Neural progenitor cell (in vitro differentiated cells): ENCODE results near the gene ADK. TPM values are rescaled to one million over a fixed set of nuclear protein-coding genes. Genes with fewer than 3 reads are reported as not detected.

Experiments
- DNase-seq: peaks from one replicate; pipeline ENCODE4 v3.0.0-alpha.2; 2016; ENCODE audit warnings: low spot score
- H2AFZ ChIP-seq: fragments of 200-600 bp; sonication (generic); replicated peaks from 2 replicates; pipeline ENCODE4 v1.6.1; 2016; ENCODE audit warnings: antibody characterized with exemption
- H3F3A ChIP-seq: fragments of 200-600 bp; sonication (generic); 2 replicates; pipeline ENCODE4 v1.6.1; 2016; ENCODE audit warnings: antibody characterized with exemption, low read depth
- H3K27ac ChIP-seq: fragments of 200-600 bp; sonication (generic); 2 replicates; pipeline ENCODE4 v1.5.1; 2016; ENCODE audit warnings: mild to moderate bottlenecking
- H3K27me3 ChIP-seq: fragments of 200-600 bp; sonication (generic); 2 replicates; pipeline ENCODE4 v1.6.1; 2016; ENCODE audit warnings: mild to moderate bottlenecking, moderate library complexity
- H3K36me3 ChIP-seq: fragments of 200-600 bp; sonication (generic); 2 replicates; pipeline ENCODE4 v1.5.1; 2016
- H3K4me1 ChIP-seq: fragments of 200-600 bp; sonication (generic); 2 replicates; pipeline ENCODE4 v1.6.1; 2016; ENCODE audit warnings: mixed run types
- H3K4me2 ChIP-seq: fragments of 200-600 bp; sonication (generic); 2 replicates; pipeline ENCODE4 v1.6.1; 2016
- H3K4me3 ChIP-seq: fragments of 200-600 bp; sonication (generic); 2 replicates; pipeline ENCODE4 v1.5.1; 2016
- H3K79me2 ChIP-seq: fragments of 200-600 bp; sonication (generic); 2 replicates; pipeline ENCODE4 v1.6.1; 2016; ENCODE audit warnings: low read depth
- H3K9ac ChIP-seq: fragments of 200-600 bp; sonication (generic); 2 replicates; pipeline ENCODE4 v1.6.1; 2016
- H3K9me3 ChIP-seq: fragments of 200-600 bp; sonication (generic); 2 replicates; pipeline ENCODE4 v1.5.1; 2016; ENCODE audit warnings: low read depth
- H4K20me1 ChIP-seq: fragments of 200-600 bp; sonication (generic); 2 replicates; pipeline ENCODE4 v1.6.1; 2016; ENCODE audit warnings: low read depth
- H3K27ac Mint-ChIP-seq: 3 replicates; pipeline ENCODE4 v1.8.0; 2021; ENCODE audit warnings: mixed read lengths
- H3K27me3 Mint-ChIP-seq: 2 replicates; pipeline ENCODE4 v1.8.0; 2022; ENCODE audit warnings: low read depth, mild to moderate bottlenecking, inconsistent platforms, moderate library complexity, mixed read lengths; ENCODE audit not compliant: insufficient read depth
- H3K36me3 Mint-ChIP-seq: 3 replicates; pipeline ENCODE4 v1.8.0; 2021; ENCODE audit warnings: mixed read lengths
- H3K4me1 Mint-ChIP-seq: 3 replicates; pipeline ENCODE4 v1.8.0; 2021; ENCODE audit warnings: mixed read lengths
- H3K4me3 Mint-ChIP-seq: 3 replicates; pipeline ENCODE4 v1.8.0; 2021; ENCODE audit warnings: mild to moderate bottlenecking, moderate library complexity, mixed read lengths
- H3K9me3 Mint-ChIP-seq: 3 replicates; pipeline ENCODE4 v1.8.0; 2020; ENCODE audit warnings: mixed read lengths
- EZH2 ChIP-seq: fragments of 200-600 bp; sonication (generic); IDR thresholded peaks from 2 replicates; pipeline ENCODE4 v1.6.1; 2017; ENCODE audit warnings: antibody characterized with exemption, mild to moderate bottlenecking, moderate library complexity
- EZH2phosphoT487 ChIP-seq: fragments of 200-600 bp; sonication (generic); IDR thresholded peaks from 2 replicates; pipeline ENCODE4 v1.6.1; 2017; ENCODE audit warnings: antibody characterized with exemption
- total RNA-seq: library from RNA; depleted of rRNA; stranded (reverse); fragments of >200 nt; gene quantifications from 2 replicates; pipeline ENCODE4 v1.2.3, GENCODE V29; 2015; ENCODE audit warnings: low replicate concordance
- TF ChIP-seq, protein P1 (sequence below): fragments of 200-600 bp; sonication (generic); IDR thresholded peaks from 2 replicates; pipeline ENCODE4 v1.5.1; 2017; ENCODE audit warnings: antibody characterized with exemption, mild to moderate bottlenecking

ADK gene
- total RNA-seq, 1 donor from 2014 or later: 50.9 TPM

DNA sequence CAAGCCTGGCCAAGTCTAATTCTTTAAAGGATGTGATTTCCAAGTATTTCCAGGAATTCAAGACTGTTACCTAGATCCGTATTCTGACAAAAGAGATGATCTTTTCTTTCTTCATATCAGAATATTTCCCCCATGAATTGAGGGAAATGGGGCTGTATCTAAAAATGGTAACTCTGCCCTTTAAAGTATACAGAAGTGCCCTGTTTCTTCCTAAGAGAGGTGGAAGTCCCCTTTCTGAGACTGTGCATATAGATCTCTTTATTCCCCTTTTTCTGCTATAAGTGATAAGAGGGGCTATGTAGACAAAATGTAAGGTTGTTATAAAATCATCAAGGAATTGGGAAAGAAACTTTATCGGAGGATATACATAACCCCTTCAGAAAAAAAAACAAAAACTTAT, 388.3 kb downstream of the ADK start:
- no peaks in the 10 kb centered on the region for H3K9me3 Mint-ChIP-seq
- TF ChIP-seq EZH2: no peak
- TF ChIP-seq, protein P1, sequence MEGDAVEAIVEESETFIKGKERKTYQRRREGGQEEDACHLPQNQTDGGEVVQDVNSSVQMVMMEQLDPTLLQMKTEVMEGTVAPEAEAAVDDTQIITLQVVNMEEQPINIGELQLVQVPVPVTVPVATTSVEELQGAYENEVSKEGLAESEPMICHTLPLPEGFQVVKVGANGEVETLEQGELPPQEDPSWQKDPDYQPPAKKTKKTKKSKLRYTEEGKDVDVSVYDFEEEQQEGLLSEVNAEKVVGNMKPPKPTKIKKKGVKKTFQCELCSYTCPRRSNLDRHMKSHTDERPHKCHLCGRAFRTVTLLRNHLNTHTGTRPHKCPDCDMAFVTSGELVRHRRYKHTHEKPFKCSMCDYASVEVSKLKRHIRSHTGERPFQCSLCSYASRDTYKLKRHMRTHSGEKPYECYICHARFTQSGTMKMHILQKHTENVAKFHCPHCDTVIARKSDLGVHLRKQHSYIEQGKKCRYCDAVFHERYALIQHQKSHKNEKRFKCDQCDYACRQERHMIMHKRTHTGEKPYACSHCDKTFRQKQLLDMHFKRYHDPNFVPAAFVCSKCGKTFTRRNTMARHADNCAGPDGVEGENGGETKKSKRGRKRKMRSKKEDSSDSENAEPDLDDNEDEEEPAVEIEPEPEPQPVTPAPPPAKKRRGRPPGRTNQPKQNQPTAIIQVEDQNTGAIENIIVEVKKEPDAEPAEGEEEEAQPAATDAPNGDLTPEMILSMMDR: no peak
- no peak for TF ChIP-seq EZH2phosphoT487
- Histone ChIP-seq H3K27me3 (no peaks in the 10 kb centered on the region), H3K9me3 (no peaks in the 10 kb centered on the region), H3K4me3 (no peak overlapping the region), H3K9ac (no peak overlapping the region), H3K4me1 (peaks cover 9% of the 10 kb centered on the region), H3K36me3 (no peaks in the 10 kb centered on the region), H3K4me2 (no peak overlapping the region), H3K27ac (no peak overlapping the region), H4K20me1 (no peaks in the 10 kb centered on the region), H2AFZ (no peak overlapping the region), H3F3A (no peaks in the 10 kb centered on the region), H3K79me2 (no peaks in the 10 kb centered on the region)
- H3K4me1 Mint-ChIP-seq: no peaks in the 10 kb centered on the region
- no peak for DNase-seq
- no peak overlapping the region for H3K4me3 Mint-ChIP-seq
- no peaks in the 10 kb centered on the region for H3K36me3 Mint-ChIP-seq
- no peak overlapping the region for H3K27ac Mint-ChIP-seq
- H3K27me3 Mint-ChIP-seq: no peaks in the 10 kb centered on the region

DNA sequence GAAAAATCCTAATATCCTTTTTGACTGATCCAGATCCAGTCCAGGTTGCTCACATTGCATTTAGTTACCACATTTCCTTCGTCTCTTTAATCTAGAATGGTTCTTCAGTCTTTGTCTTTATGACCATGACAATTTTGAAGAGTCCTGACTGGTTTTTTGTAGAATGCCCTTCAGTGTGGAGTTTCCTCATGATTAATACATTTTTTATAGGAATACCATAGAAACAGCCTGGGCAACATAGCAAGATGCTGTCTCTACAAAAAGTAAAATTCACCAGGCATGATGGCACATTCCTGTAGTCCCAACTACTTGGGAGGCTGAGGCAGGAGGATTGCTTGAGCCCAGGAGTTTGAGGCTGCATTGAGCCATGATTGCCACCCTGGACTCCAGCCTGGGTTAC, 390.4 kb downstream of the ADK start:
- no peak overlapping the region for H3K27ac Mint-ChIP-seq
- Histone ChIP-seq H3K36me3 (no peaks in the 10 kb centered on the region), H3K79me2 (no peaks in the 10 kb centered on the region), H4K20me1 (no peaks in the 10 kb centered on the region), H3K9me3 (no peaks in the 10 kb centered on the region), H3K27me3 (no peaks in the 10 kb centered on the region), H3K4me2 (no peak overlapping the region), H3K4me3 (no peak overlapping the region), H3K4me1 (peaks cover 9% of the 10 kb centered on the region), H2AFZ (no peak overlapping the region), H3K27ac (no peak overlapping the region), H3K9ac (no peak overlapping the region), H3F3A (no peaks in the 10 kb centered on the region)
- no peaks in the 10 kb centered on the region for H3K27me3 Mint-ChIP-seq
- H3K36me3 Mint-ChIP-seq: no peaks in the 10 kb centered on the region
- H3K4me1 Mint-ChIP-seq: no peaks in the 10 kb centered on the region
- no peaks in the 10 kb centered on the region for H3K9me3 Mint-ChIP-seq
- TF ChIP-seq EZH2phosphoT487: no peak
- TF ChIP-seq EZH2: no peak
- TF ChIP-seq, protein P1: no peak
- H3K4me3 Mint-ChIP-seq: no peak overlapping the region
- no peak for DNase-seq

DNA sequence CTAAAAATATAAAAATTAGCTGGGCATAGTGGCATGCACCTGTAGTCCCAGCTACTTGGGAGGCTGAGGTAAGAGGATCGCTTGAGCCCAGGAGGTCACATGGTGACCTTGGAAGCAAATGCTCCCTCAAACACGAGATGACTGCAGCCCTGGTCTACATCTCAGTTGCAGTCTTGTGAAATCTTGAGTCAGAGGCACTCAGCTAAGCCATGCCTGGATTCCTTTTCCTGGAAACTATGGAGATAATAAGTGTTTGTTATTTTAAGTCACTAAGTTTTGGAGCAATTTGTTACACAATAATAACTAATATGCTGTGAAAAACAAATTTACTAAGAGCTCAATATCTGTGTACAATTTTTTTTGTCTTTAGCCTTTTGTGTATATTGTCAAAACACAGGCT, 391.1 kb downstream of the ADK start:
- no peak overlapping the region for H3K27ac ChIP-seq
- Mint-ChIP-seq H3K4me3 (no peak overlapping the region), H3K27ac (no peak overlapping the region), H3K36me3 (no peaks in the 10 kb centered on the region), H3K9me3 (no peaks in the 10 kb centered on the region), H3K27me3 (no peaks in the 10 kb centered on the region), H3K4me1 (no peaks in the 10 kb centered on the region)
- H3K4me1 ChIP-seq: peaks cover 7% of the 10 kb centered on the region
- no peak for DNase-seq
- H4K20me1 ChIP-seq: no peaks in the 10 kb centered on the region
- H3K36me3 ChIP-seq: no peaks in the 10 kb centered on the region
- no peaks in the 10 kb centered on the region for H3K9me3 ChIP-seq
- H3K4me2 ChIP-seq: no peak overlapping the region
- no peaks in the 10 kb centered on the region for H3F3A ChIP-seq
- H2AFZ ChIP-seq: no peak overlapping the region
- H3K9ac ChIP-seq: no peak overlapping the region
- no peak overlapping the region for H3K4me3 ChIP-seq
- H3K27me3 ChIP-seq: no peaks in the 10 kb centered on the region
- TF ChIP-seq EZH2 (no peak), EZH2phosphoT487 (no peak)
- TF ChIP-seq, protein P1: no peak
- no peaks in the 10 kb centered on the region for H3K79me2 ChIP-seq

DNA sequence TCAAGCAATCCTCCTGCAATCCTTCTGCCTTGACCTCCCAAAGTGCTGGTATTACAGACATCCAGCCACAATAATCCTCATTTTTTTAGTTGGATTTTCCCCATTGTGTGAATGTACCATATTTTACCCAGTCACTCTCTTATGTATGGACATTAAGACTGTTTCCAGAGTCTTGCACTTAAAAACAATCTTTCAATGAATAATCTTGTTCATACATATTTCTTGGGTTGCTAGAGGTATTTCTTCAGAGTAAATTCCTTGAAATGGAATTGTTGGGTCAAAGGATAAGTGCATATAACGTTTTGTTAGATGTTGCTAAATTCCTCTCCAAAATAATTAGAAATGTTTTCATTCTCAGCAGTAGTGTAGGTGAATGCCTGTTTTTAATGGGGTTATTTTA, 392.3 kb downstream of the ADK start:
- Histone ChIP-seq H3K4me2 (no peak overlapping the region), H3F3A (no peaks in the 10 kb centered on the region), H3K4me1 (no peaks in the 10 kb centered on the region), H3K27ac (no peak overlapping the region), H4K20me1 (no peaks in the 10 kb centered on the region), H3K27me3 (no peaks in the 10 kb centered on the region), H3K36me3 (no peaks in the 10 kb centered on the region), H3K79me2 (no peaks in the 10 kb centered on the region), H3K9ac (no peak overlapping the region), H2AFZ (no peak overlapping the region), H3K9me3 (no peaks in the 10 kb centered on the region), H3K4me3 (no peak overlapping the region)
- H3K9me3 Mint-ChIP-seq: no peaks in the 10 kb centered on the region
- no peaks in the 10 kb centered on the region for H3K36me3 Mint-ChIP-seq
- no peak overlapping the region for H3K4me3 Mint-ChIP-seq
- no peak for DNase-seq
- TF ChIP-seq EZH2: no peak
- TF ChIP-seq EZH2phosphoT487: no peak
- TF ChIP-seq, protein P1: no peak
- H3K4me1 Mint-ChIP-seq: no peaks in the 10 kb centered on the region
- H3K27ac Mint-ChIP-seq: no peak overlapping the region
- no peaks in the 10 kb centered on the region for H3K27me3 Mint-ChIP-seq
